NCI-H1092 treated with DMSO at 0.1 percent for 48 hours (cell line): ENCODE data around the gene FHIP2A.
A peak's percentile ranks its signal among the peaks of the same experiment; 100 is the strongest.
"Not testable (repeated sequence)": the region's sequence is repeated elsewhere in the genome, so short reads cannot be mapped to it uniquely, and the experiment has no call there.

Experiments used
- DNase-seq: peaks from one replicate; lab custom pipeline; 2025; lab: John Stamatoyannopoulos, UW

Gene FHIP2A, protein sequence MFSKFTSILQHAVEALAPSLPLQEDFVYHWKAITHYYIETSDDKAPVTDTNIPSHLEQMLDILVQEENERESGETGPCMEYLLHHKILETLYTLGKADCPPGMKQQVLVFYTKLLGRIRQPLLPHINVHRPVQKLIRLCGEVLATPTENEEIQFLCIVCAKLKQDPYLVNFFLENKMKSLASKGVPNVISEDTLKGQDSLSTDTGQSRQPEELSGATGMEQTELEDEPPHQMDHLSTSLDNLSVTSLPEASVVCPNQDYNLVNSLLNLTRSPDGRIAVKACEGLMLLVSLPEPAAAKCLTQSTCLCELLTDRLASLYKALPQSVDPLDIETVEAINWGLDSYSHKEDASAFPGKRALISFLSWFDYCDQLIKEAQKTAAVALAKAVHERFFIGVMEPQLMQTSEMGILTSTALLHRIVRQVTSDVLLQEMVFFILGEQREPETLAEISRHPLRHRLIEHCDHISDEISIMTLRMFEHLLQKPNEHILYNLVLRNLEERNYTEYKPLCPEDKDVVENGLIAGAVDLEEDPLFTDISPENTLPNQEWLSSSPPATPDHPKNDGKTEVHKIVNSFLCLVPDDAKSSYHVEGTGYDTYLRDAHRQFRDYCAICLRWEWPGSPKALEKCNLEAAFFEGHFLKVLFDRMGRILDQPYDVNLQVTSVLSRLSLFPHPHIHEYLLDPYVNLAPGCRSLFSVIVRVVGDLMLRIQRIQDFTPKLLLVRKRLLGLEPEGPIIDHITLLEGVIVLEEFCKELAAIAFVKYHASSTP

DNA sequence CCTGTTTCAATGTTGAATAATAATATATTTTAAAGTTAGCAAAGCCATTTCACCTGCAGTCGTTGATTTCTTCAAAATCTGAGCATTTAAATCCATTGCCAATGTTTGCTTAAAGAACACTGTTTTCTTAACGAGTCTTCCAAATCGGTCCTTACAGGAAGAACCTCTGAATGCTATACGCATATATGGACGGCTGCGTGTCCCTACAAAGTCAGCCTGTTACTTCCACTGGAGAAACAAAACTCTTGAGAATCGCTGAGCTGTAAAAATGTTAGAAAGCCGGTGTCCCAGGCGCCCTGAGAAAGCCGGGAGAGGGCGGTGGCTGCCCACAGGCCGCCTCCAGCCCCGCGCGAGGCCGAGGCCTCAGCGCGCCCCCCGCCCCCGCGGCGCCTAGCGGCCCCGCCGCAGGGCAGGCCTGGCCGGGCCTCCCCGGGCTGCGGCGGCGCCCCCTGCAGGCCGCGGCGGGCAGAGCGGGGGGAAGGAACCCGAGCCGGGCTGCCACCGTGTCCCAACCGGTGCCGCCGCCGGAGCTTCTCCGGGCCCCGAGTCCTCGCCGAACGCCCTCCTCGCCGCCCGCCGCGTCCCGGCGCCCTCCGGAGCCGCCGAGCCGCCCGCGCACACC, at the start of gene FHIP2A:
Gene FHIP2A (plus strand): TSS at position 488 of the 622 bp plus-strand sequence. CDS start 299 bp downstream, outside the sequence.
- DNase-seq = peak; percentile 42

DNA sequence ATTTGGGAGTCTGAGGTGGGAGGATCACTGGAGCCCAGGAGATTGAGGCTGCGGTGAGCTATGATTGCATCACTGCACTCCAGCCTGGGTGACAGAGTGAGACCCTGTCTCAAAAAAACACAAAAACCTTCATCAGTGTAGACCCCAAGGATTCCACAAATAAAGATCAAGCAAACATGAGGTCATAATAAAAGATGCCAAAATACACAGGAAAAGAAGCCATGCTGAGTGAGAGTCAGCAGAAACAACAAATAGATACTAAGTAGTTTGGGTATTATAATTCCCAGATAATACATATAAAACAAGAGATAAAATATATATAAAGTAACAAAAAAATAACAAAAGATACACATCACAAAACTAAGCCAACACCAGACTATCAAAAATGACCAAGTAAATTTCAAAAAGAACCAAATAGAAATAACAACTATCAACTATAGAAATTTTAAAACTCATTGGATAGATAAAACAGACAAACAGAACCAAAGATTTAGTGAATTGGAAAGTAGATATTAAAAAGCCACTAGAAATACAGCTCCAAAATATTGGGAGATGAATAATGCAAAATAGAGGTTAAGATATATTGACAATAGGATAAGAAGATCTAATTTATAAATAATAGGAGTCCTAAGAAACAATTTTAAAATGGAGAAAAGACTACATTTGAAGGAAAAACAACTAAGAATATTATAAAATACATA, 48.9 kb upstream of the FHIP2A start:
- no peak for DNase-seq

DNA sequence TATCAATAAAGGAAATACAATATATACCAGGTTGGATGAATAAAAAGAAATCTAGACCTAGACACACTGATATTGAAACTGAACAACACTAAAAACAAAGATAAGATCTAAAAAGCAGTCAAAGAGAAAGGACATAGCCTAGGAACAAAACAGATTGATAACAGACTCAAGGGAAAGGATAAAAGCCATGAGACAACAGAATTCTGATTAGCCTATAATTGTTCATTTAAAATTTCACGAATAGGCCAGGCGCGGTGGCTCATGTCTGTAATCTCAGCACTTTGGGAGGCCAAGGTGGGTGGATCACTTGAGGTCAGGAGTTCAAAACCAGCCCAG, 48.4 kb upstream of the FHIP2A start:
- DNase-seq = no peak

DNA sequence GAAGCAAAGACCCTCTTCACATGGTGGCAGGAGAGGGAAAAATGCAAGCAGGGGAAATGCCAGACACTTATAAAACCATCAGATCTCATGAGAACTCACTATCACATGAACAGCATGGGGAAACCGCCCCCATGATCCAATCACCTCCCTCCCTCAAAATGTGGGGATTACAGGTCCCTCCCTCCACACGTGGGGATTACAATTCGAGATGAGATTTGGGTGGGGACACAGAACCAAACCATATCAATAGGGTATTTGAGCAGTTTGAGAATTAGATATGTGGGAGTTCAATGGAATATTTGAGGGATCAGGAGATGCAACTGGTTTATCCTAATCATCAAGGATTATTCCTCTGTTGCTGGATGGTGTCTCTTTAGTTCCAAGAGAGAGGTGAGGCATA, 46.5 kb upstream of the FHIP2A start:
- not testable (repeated sequence) for DNase-seq

DNA sequence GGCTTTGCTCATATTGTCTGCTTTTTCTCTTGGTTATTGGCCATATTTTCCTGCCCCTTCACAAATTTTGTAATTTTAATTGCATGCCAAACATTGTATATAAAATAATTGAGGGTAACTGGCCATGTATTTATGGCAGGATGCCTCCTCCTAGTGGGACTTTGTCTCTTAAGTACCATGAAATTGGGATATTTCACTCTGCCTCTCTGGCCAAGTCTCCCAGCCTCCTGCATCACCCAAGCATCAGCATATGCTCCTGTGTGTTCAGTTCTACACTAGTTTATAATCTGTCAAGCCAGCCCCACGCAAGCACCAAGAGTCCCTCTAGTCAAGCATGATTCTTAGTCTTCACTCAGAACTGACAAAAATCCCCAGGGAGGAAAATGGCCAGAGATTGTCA, 44.2 kb upstream of the FHIP2A start:
- DNase-seq = no peak

DNA sequence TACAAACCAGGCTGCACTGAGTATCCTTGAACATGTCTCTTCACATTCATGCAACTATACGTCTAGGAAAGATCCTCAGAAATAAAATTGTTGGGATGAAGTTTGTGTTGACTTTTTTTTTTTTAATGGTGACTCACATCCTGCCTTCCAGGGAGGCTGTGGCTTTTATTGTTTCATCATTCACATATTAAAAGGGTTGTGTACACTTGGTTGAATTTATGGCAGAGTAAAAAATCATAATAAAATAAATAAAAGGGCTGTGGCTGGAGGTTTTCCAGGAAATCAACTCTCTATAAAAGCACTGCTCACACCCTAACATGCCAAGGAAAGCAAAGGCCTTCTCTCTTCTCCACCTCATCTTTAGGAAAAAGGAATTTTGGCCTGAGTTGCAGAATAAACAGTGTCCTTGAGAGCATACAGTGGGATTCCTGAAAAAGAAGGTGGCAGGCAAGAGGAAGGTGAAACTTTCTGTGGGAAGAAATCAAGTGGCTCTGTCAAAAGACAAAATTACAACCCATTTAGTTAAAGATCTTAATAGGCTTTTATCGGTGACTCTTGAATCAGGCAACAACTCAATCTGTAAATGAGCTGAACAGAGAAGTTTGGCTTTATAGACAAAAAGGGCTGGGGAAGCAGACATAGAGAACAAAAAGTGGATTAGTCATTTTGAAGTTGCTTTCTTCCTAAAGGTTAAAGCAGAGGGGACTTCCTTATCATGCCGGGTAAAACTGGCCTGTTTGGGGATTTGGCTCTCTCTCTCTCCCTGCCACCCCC, 41.6 kb upstream of the FHIP2A start:
- no peak for DNase-seq

DNA sequence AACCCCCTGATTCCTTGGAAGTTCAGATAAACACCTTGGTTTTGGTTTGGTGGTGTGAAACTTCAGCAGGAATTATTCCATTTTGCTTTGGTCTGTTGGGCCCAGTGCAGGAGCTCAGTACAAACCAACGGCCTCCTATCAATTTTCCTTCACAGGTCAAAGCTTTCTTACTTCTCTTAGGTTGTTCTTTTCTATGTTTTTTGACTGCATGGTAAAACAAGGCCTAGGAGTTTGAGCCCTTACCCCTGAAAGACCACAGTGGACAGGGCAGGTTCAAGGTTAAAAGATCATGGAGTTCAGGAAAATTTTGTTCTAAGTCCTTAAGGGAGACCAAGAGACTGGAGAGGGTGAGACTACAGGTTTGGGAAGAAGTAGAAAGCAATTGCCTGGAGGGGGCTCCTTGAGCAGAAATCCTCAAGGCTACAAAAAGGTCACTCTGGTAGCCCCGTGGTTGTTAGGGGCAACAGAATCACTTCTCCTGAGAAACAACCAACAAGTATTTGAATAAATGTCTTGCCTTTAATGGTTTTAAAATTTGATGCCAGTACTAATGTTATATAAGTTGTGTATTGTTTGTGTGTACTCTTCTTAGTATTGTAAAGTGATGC, 40.9 kb upstream of the FHIP2A start:
- DNase-seq = no peak

DNA sequence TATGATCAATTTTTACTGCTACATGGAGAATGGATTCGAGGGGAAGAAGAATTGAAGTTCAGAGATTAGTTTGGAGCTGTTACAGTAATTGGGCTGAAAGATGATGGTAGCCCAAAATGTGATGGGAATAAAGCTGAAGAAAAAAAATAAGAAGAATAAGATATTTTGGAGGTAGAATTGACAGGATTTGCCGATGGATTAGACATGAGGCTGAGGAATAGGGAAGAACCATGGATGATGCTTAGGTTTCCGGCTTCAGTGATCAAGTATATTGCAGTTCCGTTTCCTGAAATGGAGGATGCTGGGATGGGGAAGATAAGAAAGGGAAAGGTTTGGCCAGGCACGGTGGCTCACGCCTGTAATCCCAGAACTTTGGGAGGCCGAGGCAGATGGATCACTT, 38.9 kb upstream of the FHIP2A start:
- DNase-seq = no peak

DNA sequence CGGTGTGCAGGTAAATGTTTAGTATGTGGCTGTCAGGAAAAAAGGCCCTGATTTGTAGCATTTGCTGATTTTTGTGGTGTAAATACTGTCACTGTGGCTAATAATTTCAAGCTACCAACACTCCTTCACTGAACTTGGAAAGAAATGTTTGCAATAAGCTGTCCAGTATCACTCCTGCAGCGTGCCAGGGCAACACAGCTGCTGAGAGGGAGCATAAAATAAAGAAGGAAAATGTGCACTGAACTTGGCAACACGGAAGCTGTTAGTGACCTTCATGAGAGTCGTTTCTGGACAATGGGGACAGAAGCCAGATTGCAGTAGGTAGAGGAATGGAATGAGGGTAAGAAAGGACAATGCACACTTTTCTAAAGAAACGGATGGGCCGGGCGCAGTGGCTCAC, 37.9 kb upstream of the FHIP2A start:
- DNase-seq = no peak

DNA sequence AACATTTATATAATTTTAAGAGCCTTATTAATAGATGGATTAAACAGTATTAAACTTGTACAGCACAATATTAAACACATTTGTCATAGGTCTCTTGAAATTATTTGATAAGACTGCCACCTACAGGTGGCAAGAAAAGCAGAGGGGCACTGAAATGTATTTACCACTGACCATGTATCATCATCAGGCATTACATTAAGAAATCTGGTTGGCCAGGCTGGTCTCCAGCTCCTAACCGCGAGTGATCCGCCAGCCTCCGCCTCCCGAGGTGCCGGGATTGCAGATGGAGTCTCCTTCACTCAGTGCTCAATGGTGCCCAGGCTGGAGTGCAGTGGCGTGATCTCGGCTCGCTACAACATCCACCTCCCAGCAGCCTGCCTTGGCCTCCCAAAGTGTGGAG, 35.1 kb upstream of the FHIP2A start:
- DNase-seq = peak; percentile 25

DNA sequence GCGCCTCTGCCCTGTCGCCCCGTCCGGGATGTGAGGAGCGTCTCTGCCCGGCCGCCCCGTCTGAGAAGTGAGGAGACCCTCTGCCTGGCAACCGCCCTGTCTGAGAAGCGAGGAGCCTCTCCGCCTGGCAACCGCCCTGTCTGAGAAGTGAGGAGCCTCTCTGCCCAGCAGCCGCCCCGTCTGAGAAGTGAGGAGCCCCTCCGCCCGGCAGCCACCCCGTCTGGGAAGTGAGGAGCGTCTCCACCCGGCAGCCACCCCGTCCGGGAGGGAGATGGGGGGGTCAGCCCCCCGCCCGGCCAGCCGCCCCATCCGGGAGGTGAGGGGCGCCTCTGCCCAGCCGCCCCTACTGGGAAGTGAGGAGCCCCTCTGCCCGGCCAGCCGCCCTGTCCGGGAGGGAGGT, 34.4 kb upstream of the FHIP2A start:
- DNase-seq = not testable (repeated sequence)

DNA sequence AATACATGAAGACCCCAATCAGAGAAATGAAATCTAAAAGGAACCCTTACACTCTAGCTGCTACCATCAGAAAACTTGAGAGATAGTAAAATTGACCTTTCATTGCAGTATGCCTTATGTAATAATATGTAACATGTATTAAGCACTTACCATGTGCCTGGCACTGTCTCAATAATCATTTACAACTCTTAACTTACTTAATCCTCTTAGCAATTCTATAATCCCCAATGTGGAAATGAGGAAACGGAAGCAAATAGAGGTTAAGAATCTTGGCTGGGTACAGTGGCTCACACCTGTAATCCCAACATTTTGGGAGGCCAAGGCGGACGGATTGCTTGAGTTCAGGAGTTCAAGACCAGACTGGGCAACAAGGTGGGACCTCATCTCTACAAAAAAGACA, 29.8 kb upstream of the FHIP2A start:
- DNase-seq = no peak

DNA sequence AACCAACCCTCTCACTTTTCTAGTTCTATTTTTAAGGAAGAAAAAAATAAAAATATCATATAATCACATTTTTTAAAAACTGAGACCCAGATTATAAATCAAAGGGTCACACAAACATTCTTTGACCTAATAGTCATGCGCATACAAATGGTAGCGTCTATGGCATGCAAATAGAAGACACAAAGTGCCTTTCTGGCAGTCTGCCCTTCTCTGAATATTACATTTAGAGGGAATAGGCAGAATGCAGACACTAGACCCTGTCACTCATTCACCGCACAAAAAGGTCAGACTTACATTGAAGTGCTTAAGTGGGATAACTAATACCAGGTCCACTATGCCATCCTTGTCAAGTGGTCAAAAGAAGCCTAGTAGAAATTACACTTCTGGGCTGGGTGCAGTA, 26.5 kb upstream of the FHIP2A start:
- DNase-seq = peak; percentile 82

DNA sequence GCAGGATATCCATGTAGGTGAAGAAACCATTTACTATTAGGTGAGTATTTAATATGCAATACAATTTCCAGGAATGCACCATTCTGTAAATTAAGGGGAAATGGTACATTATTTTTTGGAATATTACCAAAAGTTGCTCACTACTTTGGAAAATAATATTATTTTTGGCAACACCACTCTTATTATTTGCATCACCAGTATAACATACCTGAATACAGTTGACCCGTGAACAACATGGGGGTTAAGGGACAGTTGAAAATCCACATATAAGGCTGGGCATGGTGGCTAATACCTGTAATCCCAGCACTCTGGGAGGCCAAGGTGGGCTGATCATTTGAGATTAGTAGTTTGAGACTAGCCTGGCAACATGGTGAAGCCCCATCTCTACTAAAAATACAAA, 21.2 kb upstream of the FHIP2A start:
- no peak for DNase-seq

DNA sequence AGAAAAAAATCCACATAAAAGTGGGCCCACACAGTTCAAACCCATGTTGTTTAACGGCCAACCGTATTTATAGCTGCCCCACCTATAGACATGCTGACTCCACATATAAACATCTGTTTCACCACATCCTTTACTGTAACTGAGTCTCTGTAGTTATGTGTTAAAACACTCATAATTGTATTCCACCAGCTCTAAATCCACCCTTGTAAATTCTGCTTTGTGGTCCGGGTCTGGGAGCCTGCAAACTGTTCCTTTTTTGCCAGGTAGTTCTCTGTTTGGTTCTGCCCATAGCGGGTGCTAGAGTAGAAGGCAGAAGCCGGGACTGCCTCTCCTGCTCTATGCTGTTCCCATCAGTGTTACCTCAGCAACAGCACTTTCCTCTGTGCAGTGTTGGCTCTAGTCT, 20.2 kb upstream of the FHIP2A start:
- no peak for DNase-seq

DNA sequence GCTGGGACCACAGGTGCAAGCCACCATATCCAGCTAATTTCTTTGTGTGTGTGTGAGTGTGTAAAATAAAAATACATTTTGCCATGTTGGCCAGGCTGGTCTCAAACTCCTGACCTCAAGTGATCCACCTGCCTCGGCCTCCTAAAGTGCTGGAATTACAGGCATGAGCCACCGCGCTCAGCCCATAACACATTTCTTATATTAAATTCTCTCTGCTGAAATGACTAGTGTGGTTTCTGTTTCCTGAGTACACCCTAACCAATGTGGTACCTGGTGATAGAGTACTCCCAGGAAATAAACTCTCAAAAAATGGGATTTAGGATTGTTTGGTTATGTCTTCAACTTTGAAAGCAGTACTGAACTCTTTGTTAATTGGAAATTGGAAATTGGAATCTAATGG, 19.4 kb upstream of the FHIP2A start:
- DNase-seq = no peak

DNA sequence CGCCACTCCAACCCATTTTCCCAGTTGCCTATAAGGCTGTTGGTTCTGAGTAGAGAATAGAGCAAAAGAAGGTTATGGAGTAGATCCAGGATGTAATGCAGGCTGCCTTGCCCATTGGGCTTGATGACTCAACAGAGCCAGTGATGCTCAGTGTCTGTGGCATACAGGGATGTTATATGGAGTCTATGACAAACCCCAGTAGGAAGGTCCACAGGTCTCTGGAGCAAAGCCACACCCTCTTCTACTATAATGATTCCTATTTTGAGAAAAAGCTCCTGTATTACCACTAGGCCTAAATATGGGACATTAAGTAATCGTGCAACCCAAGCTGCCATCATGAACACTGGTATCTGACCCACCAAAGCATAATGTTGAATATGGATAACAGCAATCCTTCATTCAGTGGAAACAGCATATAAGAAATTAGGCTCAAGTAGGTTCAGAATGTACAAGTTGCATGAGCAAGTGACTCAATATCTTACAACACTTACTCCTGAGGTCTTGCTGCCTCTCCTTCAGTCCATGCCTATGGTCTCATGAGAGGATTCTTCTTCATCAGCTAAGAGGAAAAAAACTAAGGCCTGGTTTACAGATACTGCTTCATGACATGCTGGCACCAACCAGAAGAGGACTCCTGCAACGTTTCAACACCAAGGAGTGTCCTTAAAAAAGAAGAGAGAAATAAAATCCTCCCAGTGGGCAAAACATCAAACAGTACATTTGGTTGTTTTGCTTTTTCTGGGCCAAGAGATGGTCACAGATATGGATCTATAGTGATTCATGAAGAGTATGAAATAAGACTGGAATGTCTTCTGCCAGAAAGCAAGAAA, 14.8 kb upstream of the FHIP2A start:
- no peak for DNase-seq

DNA sequence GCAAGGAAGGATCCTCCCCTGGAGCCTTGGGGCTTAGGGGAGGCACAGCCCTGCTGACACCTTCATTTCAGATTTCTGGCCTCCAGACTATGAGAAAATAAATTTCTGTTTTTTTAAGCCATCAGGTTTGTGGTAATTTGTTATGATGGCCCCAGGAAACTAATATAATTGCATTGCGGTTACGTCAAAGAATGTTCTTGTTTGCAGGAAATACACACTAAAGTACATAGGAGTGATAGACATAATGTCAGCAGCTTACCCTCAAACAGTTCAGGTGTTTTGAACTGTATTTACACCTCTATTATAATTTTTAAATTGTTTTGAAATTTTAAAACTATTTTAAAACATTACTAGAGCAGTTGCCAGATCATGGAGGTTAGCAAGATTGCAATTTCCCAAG, 12.6 kb upstream of the FHIP2A start:
- DNase-seq = no peak

DNA sequence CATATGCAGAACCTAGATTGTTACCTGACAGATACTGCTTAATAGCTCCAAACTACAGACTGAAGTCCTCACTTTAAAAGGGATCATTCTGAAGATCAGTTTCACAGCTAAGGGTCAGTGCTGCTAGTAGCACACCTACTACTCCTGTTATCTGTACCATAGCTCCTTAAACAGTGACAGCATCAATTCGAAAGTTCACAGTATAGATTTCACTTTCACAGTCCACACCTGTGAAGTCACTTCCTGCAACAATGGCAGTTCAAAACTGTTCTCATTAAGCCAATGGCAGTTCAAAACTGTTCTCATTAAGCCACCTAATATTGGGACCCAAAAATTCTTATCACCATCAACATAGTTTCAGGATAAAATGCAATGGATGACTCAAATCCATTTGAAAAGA, 10.7 kb upstream of the FHIP2A start:
- no peak for DNase-seq

DNA sequence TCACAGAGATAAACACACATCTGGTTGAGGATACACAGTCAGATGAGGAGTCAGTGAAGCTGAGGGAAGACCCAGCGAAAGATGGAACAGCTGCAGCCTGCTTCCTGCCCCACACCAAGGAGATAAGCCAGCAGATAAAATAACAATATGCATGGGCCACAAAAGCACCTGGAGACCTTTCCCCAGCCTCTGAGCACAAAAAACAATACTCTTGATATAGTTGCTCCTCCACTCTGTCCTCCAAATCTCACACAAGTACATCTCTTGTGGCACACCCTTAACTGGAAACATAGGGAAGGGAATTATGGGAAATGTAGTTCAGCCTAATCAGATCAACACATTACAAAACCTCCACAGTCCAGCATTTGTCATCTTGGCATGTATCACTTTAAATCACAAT, 9.7 kb upstream of the FHIP2A start:
- no peak for DNase-seq
